ENCODE measurements around the gene SPINT1. TPM values are rescaled to one million over a fixed set of nuclear protein-coding genes. Genes with fewer than 3 reads are reported as not detected.

Gene SPINT1
- total and polyA plus RNA-seq, 2 of the 13 experiments (the other 11 are each of a cell fraction or from before 2014, with no cell fraction given) = 0.49 to 2.5 TPM

GRCh38 chr15:40906091-40906990 lies 62.5 kb downstream of the SPINT1 start:
- ATAC-seq = peak; percentile 90
- no peaks in the 10 kb centered on the region; a peak in 1 of 5 replicates for H3K27me3 ChIP-seq (ENCODE audit: control insufficient read depth in 1 of 2, insufficient read depth in 2 of 2, low read length in 2 of 2)
- intact Hi-C loops (cut with micrococcal nuclease; ENCODE audit: unreplicated experiment) (loop anchor here (1.0 to 5.0 kb wide), 3 partner anchors 36 to 426 kb away; partner anchors contain the start of genes NUSAP1 and OIP5), in situ Hi-C loops (cut with HindIII; ENCODE audit: extremely low pct_ligation_motif_present, low pct_unique_long_range_greater_than_20kb) (loop anchor here (5.0 kb wide), 1 partner anchor 116 kb away; no protein-coding TSS in a partner anchor)
- peak overlapping the region; percentile 34 for H3K27ac ChIP-seq (ENCODE audit: extremely low read length, insufficient read depth, low read length)
- H3K79me2 ChIP-seq (ENCODE audit: insufficient read depth, low read length) = no peaks in the 10 kb centered on the region
- no peaks in the 10 kb centered on the region for H3K9me3 ChIP-seq (ENCODE audit: low read length)
- FAIRE-seq = no peak
- DNase-seq (ENCODE audit: low spot score) = peak; percentile 70
- H2AFZ ChIP-seq (ENCODE audit: low read length) = no peak overlapping the region
- no peaks in the 10 kb centered on the region for H4K20me1 ChIP-seq (ENCODE audit: insufficient read depth, low read length)
- H3K4me2 ChIP-seq (ENCODE audit: low read depth, low read length) = peak overlapping the region; percentile 98
- H3K4me3 ChIP-seq (replicated peaks in 1 of 3; ENCODE audit: insufficient read depth in 1 of 3, low read depth in 2 of 3, low read length in 3 of 3) = peak overlapping the region; percentile 62 to 83 (median 67)
- peaks cover 7 to 17% of the 10 kb centered on the region in 2 experiments; a peak in 4 of 5 replicates for H3K36me3 ChIP-seq (replicated peaks in 1 of 2; ENCODE audit: control insufficient read depth in 1 of 2, insufficient read depth in 2 of 2, low read length in 2 of 2)
- no TSS peak for BruUV-seq (replicated peaks)
- ChIA-PET CTCF (ENCODE audit: low intra/inter-chr PET ratio, low total read pairs) (interaction anchor here (0.7 to 4.4 kb wide), 5 partner anchors 11 to 279 kb away, joined by 3 to 44 read pairs (median 3); no protein-coding TSS in a partner anchor), POLR2A (interaction anchor here (0.7 to 1.1 kb wide), 2 partner anchors 12 kb away, joined by 4 read pairs; partner anchors contain the start of gene VPS18)
- 10% methylated on average over 9 of the region's 36 CpGs for WGBS (ENCODE audit: low lambda C conversion rate)
- peaks cover 52% of the 10 kb centered on the region for H3K4me1 ChIP-seq (ENCODE audit: insufficient read depth, low read length)
- H3K9ac ChIP-seq (ENCODE audit: insufficient read depth, low read depth, low read length) = peak overlapping the region; percentile 61
- no peak for TF ChIP-seq PRDM4 (CRISPR knock-in tag; IDR thresholded peaks at IDR 0.05; ENCODE audit: borderline replicate concordance)
- TF ChIP-seq ZFP36L2 (CRISPR knock-in tag; IDR thresholded peaks at IDR 0.05) = no peak
- no peak for TF ChIP-seq ZNF230 (CRISPR knock-in tag; IDR thresholded peaks at IDR 0.05)
- TF ChIP-seq FOXJ3 (CRISPR knock-in tag; IDR thresholded peaks at IDR 0.05; ENCODE audit: borderline replicate concordance) = peak; percentile 24; the same call in 1 of the 2 replicates
- TF ChIP-seq, protein P1, sequence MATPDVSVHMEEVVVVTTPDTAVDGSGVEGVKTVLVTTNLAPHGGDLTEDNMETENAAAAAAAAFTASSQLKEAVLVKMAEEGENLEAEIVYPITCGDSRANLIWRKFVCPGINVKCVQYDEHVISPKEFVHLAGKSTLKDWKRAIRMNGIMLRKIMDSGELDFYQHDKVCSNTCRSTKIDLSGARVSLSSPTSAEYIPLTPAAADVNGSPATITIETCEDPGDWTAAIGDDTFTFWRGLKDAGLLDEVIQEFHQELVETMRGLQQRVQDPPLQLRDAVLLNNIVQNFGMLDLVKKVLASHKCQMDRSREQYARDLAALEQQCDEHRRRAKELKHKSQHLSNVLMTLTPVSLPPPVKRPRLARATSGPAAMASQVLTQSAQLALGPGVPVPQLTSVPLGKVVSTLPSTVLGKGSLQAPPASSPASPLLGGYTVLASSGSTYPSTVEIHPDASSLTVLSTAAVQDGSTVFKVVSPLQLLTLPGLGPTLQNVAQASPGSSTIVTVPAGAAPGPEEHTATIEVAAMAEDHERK (CRISPR knock-in tag; IDR thresholded peaks at IDR 0.05; ENCODE audit: low read depth) = no peak
- peak; percentile 46; the same call in 1 of the 2 replicates for TF ChIP-seq ZNF263 (CRISPR knock-in tag; IDR thresholded peaks at IDR 0.05)
- TF ChIP-seq TEAD2 (CRISPR knock-in tag; IDR thresholded peaks at IDR 0.05) = no peak
- TF ChIP-seq KMT2B (CRISPR knock-in tag; IDR thresholded peaks at IDR 0.05) = no peak
- no peak for TF ChIP-seq NONO (IDR thresholded peaks at IDR 0.05)
- 0 out of 2 replicates have a peak, but pooled peaks have one; percentile 21 for TF ChIP-seq NONO (CRISPR knock-in tag; conservative IDR thresholded peaks at IDR 0.05)
- TF ChIP-seq CERS6 (CRISPR knock-in tag; IDR thresholded peaks at IDR 0.05) = no peak
- TF ChIP-seq KAT8 (CRISPR knock-in tag; IDR thresholded peaks at IDR 0.05) = peak; percentile 17; the same call in 1 of the 2 replicates
- TF ChIP-seq THYN1 (CRISPR knock-in tag; IDR thresholded peaks at IDR 0.05; ENCODE audit: borderline replicate concordance, low read depth) = no peak
- no peak for TF ChIP-seq KDM5B (CRISPR knock-in tag; IDR thresholded peaks at IDR 0.05; ENCODE audit: borderline replicate concordance)
- no peak for TF ChIP-seq ZFP36 (IDR thresholded peaks at IDR 0.05; ENCODE audit: borderline replicate concordance, low read depth, low read length, partially characterized antibody)
- peak; percentile 68; the same call in 1 of the 2 replicates for TF ChIP-seq HOXD1 (CRISPR knock-in tag; IDR thresholded peaks at IDR 0.05)
- TF ChIP-seq CCAR2 (optimal IDR thresholded peaks at IDR 0.05; ENCODE audit: low read depth, low read length) = no peak
- no peak for TF ChIP-seq ZNF180 (CRISPR knock-in tag; IDR thresholded peaks at IDR 0.05; ENCODE audit: borderline replicate concordance, low read depth)
- TF ChIP-seq SSRP1 (CRISPR knock-in tag; IDR thresholded peaks at IDR 0.05) = no peak
